HPDE6-E6E7 (cell line): Measurements from ENCODE around the gene KLRC4.
"Not testable (repeated sequence)": the region's sequence is repeated elsewhere in the genome, so short reads cannot be mapped to it uniquely, and the experiment has no call there.

Source experiments
- DNase-seq: peaks from one replicate; pipeline ENCODE4 v3.0.0; 2011; ENCODE audit warnings: missing footprints; ENCODE audit errors: extremely low spot score

The KLRC4 gene

GRCh38 chr12:10368206-10369171 lies 41.1 kb downstream of the KLRC4 start:
- no peak for DNase-seq

GRCh38 chr12:10367714-10368113 lies 41.8 kb downstream of the KLRC4 start:
- DNase-seq = not testable (repeated sequence)

DNA sequence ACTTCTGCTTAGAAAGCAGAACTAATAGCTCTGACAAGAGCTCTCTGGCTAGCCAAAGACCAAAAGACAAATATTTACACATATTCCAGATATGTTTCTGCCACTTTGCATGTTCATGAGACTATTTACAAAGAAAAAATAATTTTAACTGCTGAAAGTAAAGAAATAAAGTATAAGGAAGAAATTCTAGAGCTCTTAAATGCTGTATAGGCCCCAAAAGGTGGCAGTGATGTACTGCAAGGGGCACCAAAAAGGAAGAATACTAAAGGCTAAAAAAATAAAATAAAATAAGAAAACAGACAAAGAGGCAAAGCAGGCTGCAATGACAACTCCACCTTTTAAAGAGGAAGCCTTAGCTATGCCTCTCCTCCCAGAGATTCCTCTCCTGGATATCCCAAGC lies 42.7 kb downstream of the KLRC4 start:
- DNase-seq = no peak

DNA sequence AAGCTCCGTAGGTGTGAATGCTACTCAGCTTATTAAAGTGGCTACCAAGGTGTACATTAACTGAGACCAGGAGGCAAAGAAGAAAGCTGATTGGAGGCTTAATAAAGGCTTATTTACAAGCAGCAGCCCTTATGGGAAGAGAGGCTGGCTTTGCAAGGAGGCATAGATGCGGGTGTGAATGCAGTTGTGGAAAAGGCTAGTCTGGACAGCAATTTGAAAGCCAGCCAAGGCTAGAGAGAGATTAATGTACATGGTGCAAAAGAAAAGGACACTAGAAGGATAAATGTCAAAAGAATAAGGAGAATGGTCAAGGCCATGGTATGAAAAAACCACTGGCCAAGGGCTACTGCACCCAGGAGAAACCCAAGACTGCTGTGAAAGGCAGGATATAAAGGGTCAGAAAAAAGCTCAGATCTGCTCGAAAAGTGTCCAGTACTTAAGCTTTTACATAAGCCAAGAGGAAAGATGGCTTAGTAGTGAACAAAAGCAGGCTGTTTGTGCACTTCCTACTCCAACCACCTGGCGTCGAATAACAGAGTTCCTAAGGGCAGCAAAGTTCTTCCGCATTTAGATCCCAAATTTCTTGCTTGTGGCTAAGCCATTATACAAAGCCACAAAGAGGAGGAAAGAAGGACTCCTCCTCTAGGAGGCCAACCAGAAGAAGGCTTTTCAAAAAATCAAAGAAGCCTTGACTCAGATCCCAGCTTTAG lies 43.7 kb downstream of the KLRC4 start:
- DNase-seq = no peak

DNA sequence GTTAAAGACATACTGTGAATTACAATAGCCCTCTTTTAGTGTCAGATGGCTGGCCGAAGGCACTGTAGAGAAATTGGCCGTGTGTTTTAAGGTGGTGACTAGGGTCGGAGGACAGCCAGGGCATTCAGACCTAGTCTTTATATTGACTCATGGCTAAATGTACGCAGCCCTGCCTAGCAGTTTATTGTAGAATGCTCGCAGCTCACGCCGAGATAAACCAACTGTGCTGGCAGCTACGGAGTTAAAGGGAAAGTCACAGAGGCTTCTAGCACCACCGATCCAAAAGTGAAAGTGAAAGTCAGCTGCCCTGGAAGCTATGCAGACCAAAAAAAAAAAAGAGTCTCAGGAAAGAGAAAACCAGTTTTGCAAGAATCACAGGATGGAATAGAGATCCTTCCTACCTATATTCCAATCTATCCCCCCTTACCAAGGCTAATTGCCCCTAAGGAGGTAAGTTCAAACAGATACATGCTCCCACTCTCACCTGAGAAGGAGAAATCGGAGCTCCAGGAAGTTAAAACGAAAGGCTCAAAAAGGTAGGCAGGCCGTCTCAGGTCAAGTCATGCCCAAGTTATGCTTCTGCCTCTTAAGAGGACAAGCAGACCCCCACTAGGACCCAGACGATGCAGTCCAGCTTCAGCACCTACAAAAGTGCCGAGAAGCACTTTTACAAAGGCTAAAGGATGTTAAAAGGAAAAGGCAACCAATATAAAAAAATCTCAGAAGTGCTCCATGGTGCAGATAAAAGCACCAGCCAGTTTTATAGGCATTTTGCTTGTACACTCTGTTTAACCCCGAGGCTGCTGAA lies 44.5 kb downstream of the KLRC4 start:
- DNase-seq = peak; percentile 49

GRCh38 chr12:10363914-10364814 lies 45.4 kb downstream of the KLRC4 start:
- no peak for DNase-seq

GRCh38 chr12:10363658-10363913 lies 46.0 kb downstream of the KLRC4 start:
- DNase-seq = no peak

DNA sequence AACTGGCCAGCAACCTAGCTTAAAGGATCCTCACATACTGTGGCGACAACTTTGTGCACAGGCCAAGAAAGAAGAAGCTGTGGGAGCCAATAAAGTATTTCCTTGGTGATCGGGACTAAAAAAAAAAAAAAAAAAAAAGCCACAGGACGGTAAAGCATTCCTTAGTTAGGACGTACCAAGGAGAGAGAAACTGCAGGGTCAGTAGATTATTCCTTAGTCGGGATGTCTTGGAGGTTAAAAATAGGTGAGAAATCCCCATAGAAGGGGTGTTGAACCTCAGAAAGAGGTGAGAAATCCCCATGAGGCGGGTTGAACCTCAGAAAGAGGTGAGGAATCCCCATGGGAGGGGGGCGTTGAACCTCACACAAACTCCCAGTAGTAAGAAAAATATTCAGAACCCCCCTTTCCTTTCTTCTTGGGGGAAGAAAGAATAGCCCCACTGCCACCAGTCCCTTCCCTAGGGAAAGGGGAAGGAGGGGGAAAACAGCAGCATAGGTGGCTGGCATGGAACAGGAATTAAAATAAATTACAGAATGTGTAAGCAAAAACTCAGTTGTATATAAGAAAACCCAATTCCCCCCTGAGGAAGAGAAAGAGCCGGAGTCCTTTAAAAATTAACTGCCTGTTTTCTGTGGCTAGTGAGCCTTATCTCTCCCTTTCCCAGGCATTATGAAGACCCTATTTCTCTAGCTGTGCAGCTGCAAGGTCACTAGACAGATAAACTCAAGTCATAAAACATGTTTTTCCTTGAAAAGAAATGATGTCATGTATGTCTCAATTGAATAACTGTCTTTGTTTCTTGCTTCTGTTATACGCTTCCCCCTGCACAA lies 46.5 kb downstream of the KLRC4 start:
- no peak for DNase-seq

GRCh38 chr12:10362325-10362724 lies 47.2 kb downstream of the KLRC4 start:
- DNase-seq = no peak

DNA sequence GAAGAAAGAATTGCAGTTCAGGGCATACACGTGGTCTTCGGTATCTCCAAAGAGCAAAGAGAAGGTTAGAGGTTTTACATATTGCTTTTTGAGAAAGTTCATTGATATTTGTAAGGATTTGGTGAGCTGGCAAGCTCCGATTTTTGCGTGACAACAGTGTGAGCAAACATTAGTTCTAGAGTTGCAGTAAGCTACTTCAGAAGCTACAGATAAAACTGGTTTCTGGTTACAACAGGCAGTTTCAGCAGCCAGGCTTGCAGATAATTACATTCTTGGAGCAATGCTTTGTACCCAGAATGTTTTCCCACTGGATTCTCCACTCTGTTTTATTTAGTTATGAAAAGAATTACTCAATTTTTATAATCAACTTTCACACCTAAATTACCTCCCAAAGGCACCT lies 47.9 kb downstream of the KLRC4 start:
- no peak for DNase-seq

- no peak for DNase-seq
Observed at GRCh38 chr12:10361084-10361483, 48.5 kb downstream of the KLRC4 start.

DNA sequence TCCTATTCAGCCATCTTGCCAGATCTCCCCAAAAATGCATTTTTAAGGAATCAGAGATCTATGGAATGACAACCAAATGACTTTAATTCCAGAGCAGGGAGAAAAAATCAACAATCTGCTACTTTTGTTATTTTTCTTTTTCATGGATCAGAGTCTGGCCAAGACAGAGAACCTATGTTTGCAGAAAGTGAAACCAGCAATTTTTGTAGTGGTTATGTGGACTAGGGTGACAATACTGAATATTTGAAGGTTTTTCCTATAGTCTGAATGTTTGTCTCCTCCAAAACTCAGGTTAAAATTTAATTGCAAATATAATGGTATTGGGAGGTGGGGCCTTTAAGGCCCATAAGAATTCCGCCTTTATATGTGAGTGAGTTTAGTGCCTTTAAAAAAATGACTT lies 50.6 kb downstream of the KLRC4 start:
- no peak for DNase-seq

GRCh38 chr12:10358131-10358530 lies 51.4 kb downstream of the KLRC4 start:
- DNase-seq = no peak
